GM12872 (cell line): Measurements from ENCODE around the gene ACY1.

ENCODE experiments used
- CTCF ChIP-seq: IDR thresholded peaks from 3 replicates; pipeline ENCODE4 v1.5.1; 2011; ENCODE audit warnings: low read depth, mild to moderate bottlenecking, low read length, moderate library complexity; ENCODE audit not compliant: insufficient read depth

The ACY1 gene

GRCh38 chr3:51950899-51951298, 32.4 kb upstream of the ACY1 start:
- no peak for TF ChIP-seq CTCF

GRCh38 chr3:51953445-51953844, 29.9 kb upstream of the ACY1 start:
- no peak for TF ChIP-seq CTCF

- no peak for TF ChIP-seq CTCF
Observed at GRCh38 chr3:51954105-51954504, 29.2 kb upstream of the ACY1 start.

GRCh38 chr3:51954713-51955112, 28.6 kb upstream of the ACY1 start:
- TF ChIP-seq CTCF = no peak

- no peak for TF ChIP-seq CTCF
Observed at GRCh38 chr3:51955175-51955892, 28.0 kb upstream of the ACY1 start, which contains the start of gene GPR62. Gene GPR62 (plus strand): TSS chr3:51955381. CDS start chr3:51955653, 272 bp downstream.

GRCh38 chr3:51955893-51956770, 27.2 kb upstream of the ACY1 start:
- TF ChIP-seq CTCF = peak; percentile 56

- no peak for TF ChIP-seq CTCF
Observed at GRCh38 chr3:51957520-51958205, 25.7 kb upstream of the ACY1 start.
